ENCODE data around the gene NFKBIA.
"Not testable (repeated sequence)": the region's sequence is repeated elsewhere in the genome, so short reads cannot be mapped to it uniquely, and the experiment has no call there.

Gene NFKBIA, protein sequence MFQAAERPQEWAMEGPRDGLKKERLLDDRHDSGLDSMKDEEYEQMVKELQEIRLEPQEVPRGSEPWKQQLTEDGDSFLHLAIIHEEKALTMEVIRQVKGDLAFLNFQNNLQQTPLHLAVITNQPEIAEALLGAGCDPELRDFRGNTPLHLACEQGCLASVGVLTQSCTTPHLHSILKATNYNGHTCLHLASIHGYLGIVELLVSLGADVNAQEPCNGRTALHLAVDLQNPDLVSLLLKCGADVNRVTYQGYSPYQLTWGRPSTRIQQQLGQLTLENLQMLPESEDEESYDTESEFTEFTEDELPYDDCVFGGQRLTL

DNA sequence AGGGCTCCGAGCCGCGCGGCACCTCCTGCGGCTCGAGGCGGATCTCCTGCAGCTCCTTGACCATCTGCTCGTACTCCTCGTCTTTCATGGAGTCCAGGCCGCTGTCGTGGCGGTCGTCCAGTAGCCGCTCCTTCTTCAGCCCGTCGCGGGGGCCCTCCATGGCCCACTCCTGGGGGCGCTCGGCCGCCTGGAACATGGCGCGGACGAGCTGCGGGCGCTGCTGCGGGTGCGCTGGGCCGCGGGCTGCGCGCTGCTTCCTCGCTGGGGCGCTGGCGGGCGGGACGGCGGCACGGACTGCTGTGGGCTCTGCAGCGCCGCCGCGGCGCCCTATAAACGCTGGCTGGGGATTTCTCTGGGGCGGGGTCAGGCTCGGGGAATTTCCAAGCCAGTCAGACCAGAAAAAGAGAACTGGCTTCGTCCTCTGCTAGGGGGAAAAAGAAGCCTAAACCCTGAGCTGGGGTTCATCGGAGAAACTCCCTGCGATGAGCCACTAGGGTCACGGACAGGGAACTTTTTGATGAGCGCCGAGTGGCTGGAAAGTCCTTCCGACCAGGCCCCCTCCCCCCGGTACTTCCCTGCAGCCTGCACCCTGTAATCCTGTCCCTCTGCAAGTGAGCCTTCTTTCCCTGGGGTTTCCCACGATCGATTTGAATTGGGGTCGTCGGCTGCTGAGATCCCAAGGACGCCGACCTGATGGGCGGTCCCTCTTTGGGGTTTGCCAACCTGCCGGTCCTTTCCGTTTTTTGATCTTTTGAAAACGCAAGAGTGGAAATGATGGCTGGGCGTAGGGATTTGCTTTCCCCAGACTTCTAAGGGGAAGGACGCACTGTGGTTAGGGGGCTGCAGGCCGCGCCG lies at the start of gene NFKBIA:
NFKBIA (minus strand) TSS at position 301 of the 855 bp plus-strand sequence; CDS start at position 196, 105 bp downstream.
- peak; percentile 70 for DNase-seq

DNA sequence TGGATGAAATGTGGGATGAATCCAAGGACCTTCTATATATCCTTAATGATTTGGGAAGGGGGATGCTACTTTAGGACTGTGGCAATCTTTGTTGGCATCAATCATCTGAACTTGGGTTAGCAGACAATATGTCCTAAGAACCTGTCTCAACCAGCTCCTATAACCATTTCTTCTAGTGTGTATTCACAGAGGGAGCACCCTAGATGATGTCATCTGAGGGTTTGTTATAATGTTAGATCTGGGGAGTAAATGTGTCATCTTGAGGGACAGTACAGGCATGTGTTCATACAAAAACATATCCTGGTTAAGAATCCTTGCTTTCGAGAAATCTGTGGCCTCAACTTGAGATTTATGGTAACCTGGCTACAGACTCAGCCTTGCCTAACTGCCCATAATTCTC lies 41.9 kb upstream of the NFKBIA start:
- DNase-seq, result no peak

DNA sequence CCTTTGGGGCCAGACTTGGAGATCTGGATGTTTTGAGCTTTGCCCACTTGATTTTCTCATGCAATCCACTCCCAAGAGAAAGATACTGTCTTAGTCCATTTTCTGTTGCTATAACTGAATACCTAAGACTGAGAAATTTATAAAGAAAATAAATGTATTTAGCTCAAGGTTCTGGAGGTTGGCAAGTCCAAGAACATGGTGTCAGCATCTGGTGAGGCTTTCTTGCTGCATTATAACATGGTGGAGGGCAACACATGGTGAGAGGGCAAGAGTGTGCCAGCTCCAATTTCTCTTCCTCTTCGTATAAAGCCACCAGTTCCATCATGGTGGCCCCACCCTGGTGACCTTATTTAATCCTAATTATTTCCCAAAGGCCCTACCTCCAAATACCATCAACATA lies 39.6 kb upstream of the NFKBIA start:
- DNase-seq, result no peak

DNA sequence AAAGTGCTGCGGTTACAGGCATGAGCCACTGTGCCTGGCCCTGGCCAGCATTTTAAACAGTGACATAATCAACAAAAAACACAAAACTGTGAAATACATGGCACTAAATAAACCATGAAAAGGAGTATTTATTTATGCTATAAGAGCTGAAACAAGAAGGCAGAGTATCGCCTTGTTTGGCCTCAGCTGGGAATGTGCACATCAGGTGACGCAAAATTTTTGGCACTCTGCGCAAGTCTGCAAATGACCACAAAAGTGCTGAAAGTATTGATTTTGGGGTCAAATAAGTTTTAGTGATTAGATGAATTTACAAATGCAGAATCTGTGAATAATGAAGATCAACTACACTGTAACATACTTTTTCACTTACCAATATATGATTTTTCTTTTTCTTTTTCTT lies 36.6 kb upstream of the NFKBIA start:
- no peak for DNase-seq

DNA sequence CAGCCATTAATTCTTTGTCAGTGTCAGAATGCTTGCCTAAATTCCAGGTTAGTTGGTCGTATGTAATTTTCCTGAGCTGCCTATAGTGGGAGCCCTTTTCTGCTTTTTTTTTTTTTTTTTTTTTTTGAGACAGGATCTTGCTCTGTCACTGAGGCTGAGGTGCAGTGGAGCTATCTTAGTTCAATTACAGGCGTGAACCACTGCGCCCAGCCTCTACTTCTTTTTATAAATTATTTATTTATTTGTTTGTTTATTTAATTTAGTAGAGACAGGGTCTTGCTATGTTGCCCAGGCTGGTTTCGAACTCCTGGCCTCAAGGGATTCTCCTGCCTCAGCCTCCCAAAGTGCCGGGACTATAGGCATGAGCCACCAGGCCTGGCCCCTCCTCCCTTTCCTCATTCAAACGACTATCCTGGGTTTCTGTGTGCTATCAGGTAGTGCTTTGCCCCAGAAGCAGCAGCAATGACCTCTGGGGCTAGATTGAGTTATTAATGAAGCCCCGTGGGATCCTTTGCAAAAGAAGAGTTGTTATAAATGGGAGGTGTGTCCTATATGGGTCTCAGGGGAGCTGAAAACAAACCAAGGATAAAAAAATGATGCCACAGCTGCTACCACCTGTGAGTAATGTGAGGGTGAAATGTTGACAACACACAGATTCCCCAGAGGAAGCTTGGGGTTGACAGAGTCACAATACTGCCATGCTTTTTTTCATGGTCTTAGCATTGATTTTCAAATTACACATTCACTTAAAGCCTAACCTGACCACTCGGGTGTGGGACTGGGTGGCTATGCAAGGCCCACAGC lies 34.6 kb upstream of the NFKBIA start:
- DNase-seq, result no peak

DNA sequence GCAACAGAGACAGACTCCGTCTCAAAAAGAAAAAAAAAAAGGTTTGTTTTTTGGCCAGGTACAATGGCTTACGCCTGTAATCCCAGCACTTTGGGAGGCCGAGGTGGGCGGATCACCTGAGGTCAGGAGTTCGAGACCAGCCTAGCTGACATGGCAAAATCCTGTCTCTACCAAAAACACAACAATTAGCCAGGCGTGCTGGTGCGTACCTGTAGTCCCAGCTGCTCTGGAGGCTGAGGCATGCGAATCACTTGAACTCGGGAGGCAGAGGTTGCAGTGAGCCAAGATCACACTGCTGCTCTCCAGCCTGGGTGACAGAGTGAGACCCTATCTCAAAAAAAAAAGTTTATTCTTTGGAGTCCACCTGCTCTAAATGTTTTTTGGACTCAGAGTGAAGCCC lies 33.9 kb upstream of the NFKBIA start:
- not testable (repeated sequence) for DNase-seq

DNA sequence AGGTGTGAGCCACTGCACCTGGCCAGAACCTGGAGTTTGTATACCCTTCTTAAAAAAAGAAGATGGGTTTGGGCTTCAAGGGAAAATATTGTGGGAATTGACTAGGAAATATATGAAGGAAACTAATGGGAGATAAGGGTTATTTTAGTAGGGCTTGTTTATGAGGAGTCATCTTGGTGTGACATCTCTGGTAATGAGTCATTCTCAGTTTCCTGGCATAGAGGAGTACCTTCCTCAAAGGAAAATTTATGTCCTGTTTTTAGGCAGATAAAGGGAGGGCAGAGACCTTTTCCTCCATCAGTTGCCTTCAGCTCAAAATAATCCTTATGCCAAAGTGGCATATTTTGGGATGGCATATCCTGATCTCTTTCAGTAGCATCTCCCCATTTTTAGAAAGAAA lies 30.6 kb upstream of the NFKBIA start:
- DNase-seq, result no peak

DNA sequence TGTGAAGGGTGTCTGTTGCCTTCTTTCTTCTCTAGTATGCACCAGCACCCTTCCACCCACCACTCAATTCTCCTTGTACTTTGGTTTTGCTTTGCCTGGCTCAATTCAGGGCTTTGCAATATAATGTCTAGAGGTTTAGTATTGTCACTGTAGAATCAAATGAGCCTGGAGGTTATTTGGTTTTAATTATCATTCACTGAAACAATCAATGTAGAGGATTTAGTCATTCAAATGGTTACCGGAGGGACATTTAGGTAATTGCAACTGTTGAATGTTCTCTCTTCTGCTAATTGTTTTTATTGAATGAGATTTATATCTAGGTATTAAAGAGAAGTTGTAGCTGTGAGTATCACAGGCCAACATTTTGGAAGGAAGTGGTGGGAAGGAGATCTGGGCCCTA lies 29.3 kb upstream of the NFKBIA start:
- no peak for DNase-seq

DNA sequence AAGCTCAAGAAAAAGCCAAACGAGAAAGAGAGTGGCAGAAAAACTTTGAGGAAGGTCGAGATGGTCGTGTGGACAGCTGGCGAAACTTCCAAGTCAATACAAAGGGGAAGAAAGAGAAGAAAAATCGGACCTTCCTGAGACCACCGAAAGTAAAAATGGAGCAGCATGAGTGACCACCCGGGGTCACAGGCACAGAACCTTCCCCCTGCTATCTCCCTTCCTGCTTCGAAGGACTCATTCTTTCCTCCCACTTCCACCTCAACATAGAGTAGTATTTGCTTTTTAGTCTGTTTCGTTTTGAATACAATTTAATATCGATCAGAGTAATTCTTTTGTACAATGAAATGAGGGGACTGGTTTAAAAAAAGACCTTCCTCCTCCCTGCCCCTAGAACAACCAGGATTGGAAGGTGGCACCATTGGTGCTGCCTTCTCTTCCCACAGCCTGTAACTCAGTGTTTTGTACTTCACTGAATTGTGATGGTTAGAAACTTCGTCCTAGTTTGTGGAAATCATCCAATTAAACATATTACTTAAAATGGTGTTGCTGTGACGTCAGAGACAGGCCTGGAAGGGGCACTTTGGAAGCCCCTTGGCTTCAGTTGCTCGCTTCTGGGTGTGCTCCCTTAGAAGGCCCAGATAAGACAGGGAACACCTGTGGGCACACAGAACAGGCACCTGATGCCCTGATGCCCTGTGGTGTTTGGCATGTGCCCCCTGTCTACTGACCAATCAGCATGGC lies 26.1 kb upstream of the NFKBIA start:
- DNase-seq, result no peak

DNA sequence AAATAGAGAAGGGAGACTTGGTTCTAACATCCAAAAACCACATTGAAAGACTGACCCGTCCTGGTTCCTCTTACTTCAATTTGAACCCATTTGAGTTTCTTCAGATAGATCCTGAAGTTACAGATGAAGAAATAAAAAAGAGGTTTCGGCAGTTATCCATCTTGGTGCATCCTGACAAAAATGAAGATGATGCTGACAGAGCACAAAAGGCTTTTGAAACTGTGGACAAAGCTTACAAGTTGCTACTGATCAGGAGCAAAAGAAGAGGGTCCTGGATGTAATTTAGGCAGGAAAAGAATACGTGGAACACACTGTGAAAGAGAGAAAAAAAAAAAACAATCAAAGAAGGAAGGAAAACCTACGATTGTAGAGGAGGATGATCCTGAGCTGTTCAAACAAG lies 25.4 kb upstream of the NFKBIA start:
- DNase-seq, result no peak

DNA sequence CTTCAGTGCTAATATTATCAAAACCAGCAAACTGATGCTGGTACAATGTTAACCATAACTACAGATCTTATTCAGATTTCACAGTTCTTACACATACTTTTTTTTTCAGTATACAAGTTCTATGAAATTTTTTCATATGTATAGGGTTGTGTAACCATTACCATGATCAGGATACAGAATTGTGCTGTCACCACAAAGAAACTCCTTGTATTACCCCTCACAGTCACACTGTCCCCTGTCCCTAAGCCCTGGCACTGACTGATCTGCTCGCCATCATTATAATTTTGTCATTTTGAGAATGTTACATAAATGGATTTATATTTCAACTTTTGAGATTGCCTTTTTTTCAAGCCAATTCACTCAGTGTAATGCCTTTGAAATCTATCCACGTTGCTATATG lies 21.3 kb upstream of the NFKBIA start:
- no peak for DNase-seq

DNA sequence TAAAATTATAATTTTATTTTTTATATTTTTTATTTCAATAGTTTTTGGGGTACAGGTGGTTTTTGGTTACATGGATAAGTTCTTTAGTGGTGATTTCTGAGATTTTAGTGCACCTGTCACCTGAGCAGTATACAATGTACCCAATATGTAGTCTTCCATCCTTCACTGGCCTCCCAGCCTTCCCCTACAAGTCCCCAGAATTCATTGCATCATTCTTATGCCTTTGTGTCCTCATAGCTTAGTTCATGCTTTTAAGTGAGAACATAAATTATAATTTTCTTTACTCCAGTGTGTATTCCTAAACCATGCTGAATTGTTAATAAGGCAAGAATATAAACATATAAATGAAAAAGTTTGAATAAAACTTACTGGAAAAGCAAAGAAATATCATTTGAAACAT lies 19.1 kb upstream of the NFKBIA start:
- DNase-seq, result no peak

DNA sequence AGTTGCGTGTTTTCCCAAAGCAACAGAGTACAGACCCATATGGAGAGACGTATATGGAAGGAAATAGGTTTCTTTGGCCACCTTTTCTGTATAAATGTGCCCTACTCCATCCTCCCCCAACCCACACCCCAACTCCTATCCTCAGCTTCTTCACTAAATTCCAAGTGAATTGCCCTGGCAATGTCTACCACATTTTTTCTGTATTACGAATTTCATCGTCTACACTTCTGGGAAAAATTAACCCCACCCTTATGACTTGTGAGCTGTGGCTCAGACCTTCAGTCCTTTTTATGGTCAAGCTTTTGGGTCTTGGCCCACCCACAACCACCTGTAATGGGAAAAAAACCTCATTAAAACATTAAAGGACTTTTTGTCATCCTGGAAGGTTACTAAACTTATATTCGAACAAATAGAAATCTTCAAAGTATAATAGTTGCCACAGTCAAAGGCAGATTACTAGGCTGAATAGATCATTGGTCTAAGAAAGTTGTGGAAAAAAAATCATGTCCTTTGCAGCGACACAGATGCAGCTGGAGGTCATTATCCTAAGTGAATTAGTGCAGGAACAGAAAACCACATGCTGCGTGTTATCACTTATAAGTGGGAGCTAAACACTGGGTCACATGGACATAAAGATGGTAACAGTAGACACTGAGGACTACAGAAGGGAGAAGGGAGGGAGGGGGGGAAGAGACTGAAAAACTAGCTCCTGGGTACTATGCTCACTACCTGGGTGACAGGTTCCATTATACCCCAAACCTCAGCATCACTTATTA lies 15.7 kb upstream of the NFKBIA start:
- DNase-seq, result no peak

DNA sequence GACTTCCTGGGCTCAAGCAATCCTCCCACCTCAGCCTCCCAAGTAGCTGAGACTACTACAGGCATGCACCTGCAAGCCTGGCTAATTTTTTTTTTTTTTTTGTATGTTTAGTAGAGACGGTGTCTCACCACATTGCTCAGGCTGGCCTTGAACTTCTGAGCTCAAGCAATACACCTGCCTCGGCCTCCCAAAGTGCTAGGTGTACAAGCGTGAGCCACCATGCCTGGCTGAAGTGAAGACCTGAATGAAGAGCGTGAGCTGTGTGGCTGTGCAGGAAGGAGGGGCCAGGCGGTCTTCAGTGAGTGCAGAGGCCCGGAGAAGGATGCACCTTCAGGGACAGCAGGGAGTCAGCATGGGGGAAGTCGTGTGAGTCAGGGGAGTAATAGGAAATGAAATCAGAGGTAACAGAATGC lies 14.9 kb upstream of the NFKBIA start:
- no peak for DNase-seq

DNA sequence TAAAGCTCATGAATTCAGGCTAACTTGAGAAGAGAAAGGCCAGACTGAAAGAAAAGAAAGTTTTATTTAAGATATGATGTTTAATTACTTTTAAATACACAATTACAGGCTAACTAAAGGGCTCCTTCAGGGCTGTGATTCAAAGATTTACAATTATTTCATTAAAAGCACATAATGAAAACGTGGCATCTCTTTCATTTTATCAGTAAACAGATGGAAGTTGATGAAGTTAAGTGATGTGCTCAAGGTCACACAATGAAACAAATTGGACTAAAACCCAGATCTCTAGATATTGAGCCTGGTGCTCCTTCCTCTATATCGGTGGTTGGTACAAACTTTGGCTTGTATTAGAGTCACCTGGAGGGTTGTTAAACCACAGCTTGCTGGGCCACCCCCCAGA lies 13.5 kb upstream of the NFKBIA start:
- no peak for DNase-seq

DNA sequence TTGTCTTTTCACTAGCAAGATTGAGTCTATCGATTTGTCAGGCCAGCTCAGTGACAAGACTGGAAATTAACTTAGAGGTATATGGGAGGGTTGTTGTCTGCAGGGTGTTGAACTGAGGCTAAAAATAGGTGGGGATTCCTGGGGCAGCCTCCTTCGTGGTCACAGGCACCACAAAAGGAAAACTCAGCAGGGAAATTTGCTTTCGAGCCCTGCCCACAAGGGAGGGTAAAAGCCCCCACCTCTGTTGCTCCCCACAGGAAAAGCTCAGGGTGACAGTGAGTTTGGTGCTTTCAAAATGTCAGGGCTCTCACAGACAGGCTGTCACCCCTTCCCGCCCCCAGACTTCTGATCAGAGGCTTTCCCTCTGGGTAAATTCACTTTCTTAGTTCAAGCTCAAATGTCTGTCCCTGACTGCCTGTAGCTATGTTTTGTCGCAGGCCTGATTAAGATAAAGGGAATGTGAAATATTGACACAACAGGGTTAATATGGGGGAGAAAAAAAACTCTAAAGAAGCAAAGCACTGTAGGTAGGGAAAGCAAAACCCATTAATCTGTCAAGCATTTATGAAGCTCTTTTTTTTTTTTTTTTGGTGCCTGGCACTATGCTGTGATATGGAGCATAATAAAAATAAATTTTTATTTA lies 11.7 kb upstream of the NFKBIA start:
- DNase-seq, result no peak

DNA sequence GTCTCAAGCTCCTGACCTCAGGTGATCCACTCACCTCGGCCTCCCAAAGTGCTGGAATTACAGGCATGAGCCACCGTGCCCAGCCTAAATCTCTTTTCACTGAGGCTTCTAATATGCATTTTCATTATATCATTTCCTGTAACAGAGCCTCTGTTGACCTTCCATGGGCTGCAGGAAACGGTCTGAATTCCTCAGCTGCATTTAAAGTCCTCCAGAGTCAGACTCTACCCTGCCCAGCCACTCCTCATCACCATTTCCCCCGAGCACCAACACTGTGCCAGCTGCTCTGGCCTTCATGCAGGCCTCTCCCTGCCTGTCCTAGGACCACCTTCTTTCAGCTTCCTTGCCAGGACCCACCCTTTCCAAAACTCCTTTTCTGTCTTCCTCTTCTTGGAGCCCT lies 9.8 kb upstream of the NFKBIA start:
- no peak for DNase-seq

DNA sequence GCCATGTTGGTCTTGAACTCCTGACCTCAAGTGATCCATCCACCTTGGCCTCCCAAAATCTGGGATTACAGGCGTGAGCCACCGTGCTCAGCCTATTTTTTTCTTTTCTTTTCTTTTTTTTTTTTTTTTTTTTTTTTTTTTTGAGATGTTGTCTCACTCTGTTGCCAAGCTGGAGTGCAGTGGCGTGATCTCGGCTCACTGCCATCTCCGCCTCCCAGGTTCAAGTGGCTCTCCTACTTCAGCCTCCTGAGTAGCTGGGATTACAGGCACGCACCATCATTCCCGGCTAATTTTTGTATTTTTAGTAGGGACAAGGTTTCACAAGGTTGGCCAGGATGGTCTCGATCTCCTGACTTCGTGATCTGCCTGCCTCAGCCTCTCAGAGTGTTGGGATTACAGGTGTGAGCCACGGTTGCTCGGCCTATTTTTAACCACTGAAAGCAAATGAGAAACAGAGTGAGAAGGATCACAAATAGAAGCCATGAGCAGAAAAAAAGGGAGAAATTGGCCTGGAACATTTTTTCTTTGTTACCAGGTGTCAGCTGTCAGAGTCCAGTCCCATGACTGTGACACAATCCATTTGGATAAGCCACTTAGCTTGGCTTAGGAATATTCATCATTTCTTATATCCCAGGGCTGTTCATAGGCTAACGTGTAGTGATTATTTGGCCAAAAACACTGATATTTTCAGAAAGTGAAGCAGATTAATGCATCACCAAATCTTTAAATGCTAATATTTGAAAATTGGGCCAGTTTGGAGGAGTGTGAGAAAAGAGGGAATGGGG lies 7.9 kb upstream of the NFKBIA start:
- no peak for DNase-seq

DNA sequence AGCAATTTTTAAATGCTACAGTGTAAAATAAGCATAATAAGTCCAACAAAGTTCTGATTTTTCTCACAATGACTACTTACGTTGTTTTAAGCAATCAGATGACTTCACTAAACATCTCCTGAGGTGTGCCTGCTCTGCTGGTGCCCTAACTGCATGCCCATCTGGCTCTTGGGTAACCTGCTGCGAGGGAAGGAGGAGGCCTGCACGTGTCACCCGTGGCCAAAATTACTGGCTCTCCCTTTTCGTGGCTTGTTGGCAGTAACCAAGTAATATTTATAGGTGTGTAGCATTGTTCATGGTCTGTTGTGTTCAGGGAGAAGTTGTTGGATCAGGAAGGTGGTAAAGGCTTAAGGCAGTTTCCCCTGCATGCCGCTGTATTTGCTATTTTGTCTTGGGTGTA lies 6.3 kb upstream of the NFKBIA start:
- no peak for DNase-seq

DNA sequence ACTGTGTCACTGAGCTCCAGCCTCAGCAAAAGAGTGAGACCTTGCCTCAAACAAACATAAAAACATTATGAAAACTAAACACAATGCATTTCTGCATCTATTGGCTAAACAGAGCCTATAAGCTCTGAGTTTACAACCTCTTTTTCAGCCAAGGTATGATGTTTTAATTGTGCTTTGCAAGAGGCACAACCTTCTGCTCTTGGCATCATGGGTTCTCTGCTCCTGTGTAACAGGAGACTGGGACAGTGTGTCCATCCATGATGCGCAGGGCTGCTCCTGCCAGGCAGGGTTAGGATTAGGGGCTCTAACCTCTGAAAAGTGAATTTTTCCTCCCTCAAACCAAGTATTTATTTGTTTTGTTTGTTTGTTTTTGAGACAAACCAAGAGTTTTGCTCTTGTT lies 5.0 kb upstream of the NFKBIA start:
- DNase-seq, result no peak

DNA sequence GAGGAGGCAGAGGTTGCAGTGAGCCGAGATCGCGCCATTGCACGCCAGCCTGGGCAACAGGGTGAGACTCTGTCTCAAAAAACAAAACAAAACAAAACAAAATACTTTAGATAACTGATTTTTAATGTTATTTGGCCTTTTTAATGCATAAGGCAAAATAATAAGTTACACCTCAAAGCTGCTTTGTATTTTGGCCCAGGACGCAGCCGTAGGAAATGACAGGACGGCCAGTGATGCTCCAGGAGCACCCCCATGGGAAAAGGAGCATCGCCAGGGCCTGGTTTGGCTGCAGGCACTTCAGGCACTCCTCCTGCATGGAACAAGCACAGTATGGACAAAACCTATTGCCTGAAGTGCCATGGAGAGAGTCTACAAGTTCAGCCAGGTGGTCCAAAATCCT lies 3.5 kb upstream of the NFKBIA start:
- DNase-seq, result no peak
